Smooth muscle cell (in vitro differentiated cells): Measurements from ENCODE around the gene GCNT3. TPM values are rescaled to one million over a fixed set of nuclear protein-coding genes. Genes with fewer than 3 reads are reported as not detected.
"Not testable (repeated sequence)": the region's sequence is repeated elsewhere in the genome, so short reads cannot be mapped to it uniquely, and the experiment has no call there.

Source experiments
- DNase-seq: peaks from one replicate; lab custom pipeline; 2025; ENCODE audit not compliant: unreplicated experiment; lab: John Stamatoyannopoulos, UW
- H2AFZ ChIP-seq: fragments of 200-600 bp; sonication (generic); 2 replicates; pipeline ENCODE4 v1.6.0; 2016; ENCODE audit warnings: antibody characterized with exemption, low read depth, mild to moderate bottlenecking
- H3F3A ChIP-seq: fragments of 200-600 bp; sonication (generic); 2 replicates; pipeline ENCODE4 v1.6.0; 2017; ENCODE audit warnings: antibody characterized with exemption, low read depth
- H3K27ac ChIP-seq: fragments of 200-600 bp; sonication (generic); 2 replicates; pipeline ENCODE4 v1.5.1; 2016; ENCODE audit warnings: low read depth, mild to moderate bottlenecking
- H3K27me3 ChIP-seq: fragments of 200-600 bp; sonication (generic); 2 replicates; pipeline ENCODE4 v1.6.1; 2016; ENCODE audit warnings: low read depth, mild to moderate bottlenecking
- H3K36me3 ChIP-seq: fragments of 200-600 bp; sonication (generic); 2 replicates; pipeline ENCODE4 v1.5.1; 2016; ENCODE audit warnings: low read depth
- H3K4me1 ChIP-seq: fragments of 200-600 bp; sonication (generic); 2 replicates; pipeline ENCODE4 v1.5.1; 2016; ENCODE audit warnings: low read depth
- H3K4me2 ChIP-seq: fragments of 200-600 bp; sonication (generic); 2 replicates; pipeline ENCODE4 v1.6.0; 2016; ENCODE audit warnings: mild to moderate bottlenecking
- H3K4me3 ChIP-seq: fragments of 200-600 bp; sonication (generic); 2 replicates; pipeline ENCODE4 v1.5.1; 2016; ENCODE audit warnings: mild to moderate bottlenecking
- H3K79me2 ChIP-seq: fragments of 200-600 bp; sonication (generic); 2 replicates; pipeline ENCODE4 v1.6.0; 2016; ENCODE audit warnings: low read depth, mild to moderate bottlenecking
- H3K9ac ChIP-seq: fragments of 200-600 bp; sonication (generic); 2 replicates; pipeline ENCODE4 v1.6.0; 2016; ENCODE audit warnings: low read depth
- H3K9me3 ChIP-seq: fragments of 200-600 bp; sonication (generic); replicated peaks from 2 replicates; pipeline ENCODE4 v1.5.1; 2016; ENCODE audit warnings: low read depth
- H4K20me1 ChIP-seq: fragments of 200-600 bp; sonication (generic); 2 replicates; pipeline ENCODE4 v1.6.0; 2016; ENCODE audit warnings: low read depth
- CTCF ChIP-seq: fragments of 200-600 bp; sonication (generic); IDR thresholded peaks from 2 replicates; pipeline ENCODE4 v1.5.1; 2017; ENCODE audit warnings: borderline replicate concordance, mild to moderate bottlenecking, antibody characterized with exemption; ENCODE audit not compliant: insufficient read depth, poor library complexity, severe bottlenecking
- whole genome bisulfite sequencing: methylation state at CpG from one replicate; pipeline ENCODE4 v1.1.7; 2016; ENCODE audit warnings: low lambda C conversion rate; 5-methylcytosine and 5-hydroxymethylcytosine counted together
- polyA plus RNA-seq: library from polyadenylated mRNA; unstranded; fragments of >200 nt; fragmentation: Nextera tagmentation; extraction: Ambion mirVana; gene quantifications from 2 replicates; pipeline ENCODE4 v1.2.1, GENCODE V29; 2016
- total RNA-seq: library from RNA; depleted of rRNA; stranded (reverse); fragments of >200 nt; gene quantifications from 2 replicates; pipeline ENCODE4 v1.2.3, GENCODE V29; 2014

Gene GCNT3
- total and polyA plus RNA-seq, 2 experiments from 2014 or later = not detected

- 94% methylated on average over 4 of the region's 4 CpGs for WGBS
- Histone ChIP-seq H3K36me3 (peaks cover 10% of the 10 kb centered on the region), H3K9me3 (no peaks in the 10 kb centered on the region), H3K27ac (no peak overlapping the region), H3K27me3 (no peaks in the 10 kb centered on the region), H3K4me1 (no peaks in the 10 kb centered on the region), H3K4me2 (no peak overlapping the region), H3K79me2 (peaks cover 23% of the 10 kb centered on the region), H2AFZ (no peak overlapping the region), H3K9ac (no peak overlapping the region), H4K20me1 (peaks cover 42% of the 10 kb centered on the region), H3K4me3 (no peak overlapping the region), H3F3A (no peaks in the 10 kb centered on the region)
- no peak for DNase-seq
- TF ChIP-seq CTCF = no peak
Observed at GRCh38 chr15:59644756-59645155, 33.2 kb downstream of the GCNT3 start.

- H3K36me3 ChIP-seq = peaks cover 20% of the 10 kb centered on the region
- not testable (repeated sequence) for H3K4me3 ChIP-seq, DNase-seq, H3K27ac ChIP-seq, H2AFZ ChIP-seq, H3K4me2 ChIP-seq, H3K9me3 ChIP-seq, H3K9ac ChIP-seq, H3K4me1 ChIP-seq, H3K27me3 ChIP-seq, H3F3A ChIP-seq
- peaks cover 50% of the 10 kb centered on the region for H4K20me1 ChIP-seq
- H3K79me2 ChIP-seq = peaks cover 33% of the 10 kb centered on the region
- 97% methylated on average over 9 of the region's 9 CpGs for WGBS
Observed at GRCh38 chr15:59645812-59646211, 34.2 kb downstream of the GCNT3 start.

GRCh38 chr15:59646277-59646676, 34.7 kb downstream of the GCNT3 start:
- Histone ChIP-seq H3K27ac (no peak overlapping the region), H3K36me3 (peaks cover 25% of the 10 kb centered on the region), H3K4me1 (no peaks in the 10 kb centered on the region), H3K4me2 (no peak overlapping the region), H3F3A (no peaks in the 10 kb centered on the region), H3K9ac (no peak overlapping the region), H3K9me3 (no peaks in the 10 kb centered on the region), H3K27me3 (no peaks in the 10 kb centered on the region), H2AFZ (no peak overlapping the region), H3K79me2 (peaks cover 37% of the 10 kb centered on the region), H4K20me1 (peaks cover 53% of the 10 kb centered on the region), H3K4me3 (no peak overlapping the region)
- 100% methylated on average over 1 of the region's 1 CpG for WGBS
- no peak for DNase-seq
- TF ChIP-seq CTCF = no peak

- Histone ChIP-seq H3K4me1 (no peaks in the 10 kb centered on the region), H2AFZ (no peak overlapping the region), H4K20me1 (peaks cover 54% of the 10 kb centered on the region), H3K79me2 (peaks cover 45% of the 10 kb centered on the region), H3K36me3 (peaks cover 33% of the 10 kb centered on the region), H3K9ac (no peak overlapping the region), H3K4me3 (no peak overlapping the region), H3K27me3 (no peaks in the 10 kb centered on the region), H3K27ac (no peak overlapping the region), H3F3A (no peaks in the 10 kb centered on the region), H3K4me2 (no peak overlapping the region), H3K9me3 (no peaks in the 10 kb centered on the region)
- no peak for DNase-seq
- no peak for TF ChIP-seq CTCF
- WGBS = 93% methylated on average over 1 of the region's 1 CpG
Observed at GRCh38 chr15:59647085-59647484, 35.5 kb downstream of the GCNT3 start.
